ENCODE data around the gene NFASC. TPM values are rescaled to one million over a fixed set of nuclear protein-coding genes. Genes with fewer than 3 reads are reported as not detected.
A peak's percentile ranks its signal among the peaks of the same experiment; 100 is the strongest.

NFASC gene
- total and polyA plus RNA-seq, 9 of the 15 experiments (the other 6 are each of a cell fraction or from before 2014, with no cell fraction given), result 0.03 to 0.16 (median 0.06) TPM; not detected in 6

DNA sequence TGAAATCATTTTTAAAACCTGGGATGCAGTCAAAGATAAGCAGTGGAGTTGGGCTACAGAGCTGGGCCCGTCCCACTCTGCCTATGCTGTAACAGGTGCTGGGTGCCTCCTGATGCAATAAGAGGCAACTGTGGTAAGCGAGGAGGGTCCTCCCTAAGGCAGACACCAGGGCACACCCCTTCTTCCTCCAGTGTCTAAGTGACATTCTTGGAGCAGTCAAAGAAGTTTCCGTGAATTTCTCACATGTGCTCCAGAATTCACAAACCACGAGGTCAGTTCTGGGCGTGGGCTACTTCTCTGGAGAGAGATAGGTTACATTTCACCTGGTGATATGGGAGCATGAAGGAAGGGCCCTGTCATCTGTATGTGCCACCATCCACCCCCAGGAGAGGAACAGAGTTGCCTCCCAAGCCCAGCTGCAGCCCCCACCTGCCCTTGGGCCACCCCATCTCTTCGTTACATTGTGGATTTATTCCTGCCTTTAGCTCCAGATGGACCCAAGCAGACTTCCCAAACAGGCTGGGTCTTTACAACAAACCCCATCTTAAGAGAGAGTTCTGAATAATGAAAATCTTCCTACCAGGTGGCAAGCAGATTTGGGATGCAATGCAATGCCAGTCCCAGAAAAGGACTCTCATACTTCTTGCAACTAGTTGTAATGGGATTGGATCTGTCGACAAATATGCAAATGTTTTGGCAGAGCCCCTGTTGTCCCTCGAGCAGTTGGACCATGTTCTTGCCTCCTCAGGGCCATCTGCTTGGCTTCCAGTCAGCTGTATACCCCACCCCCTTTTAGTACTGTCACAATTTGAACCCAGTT, 89.9 kb downstream of the NFASC start (continued):
- TF ChIP-seq MTF1 (CRISPR knock-in tag; IDR thresholded peaks at IDR 0.05; ENCODE audit: borderline replicate concordance) (no peak), PPARD (CRISPR knock-in tag; IDR thresholded peaks at IDR 0.05) (no peak), ZNF668 (CRISPR knock-in tag; IDR thresholded peaks at IDR 0.05) (no peak), DPF2 (IDR thresholded peaks at IDR 0.05) (no peak)

- Histone ChIP-seq H3K4me1 (replicated peaks in 1 of 2; ENCODE audit: control insufficient read depth in 2 of 2, insufficient read depth in 2 of 2, low read length in 2 of 2) (peaks cover 0 to 11% of the 10 kb centered on the region in 2 experiments; a peak in 3 of 5 replicates), H3K4me3 (no peak overlapping the region), H3K36me3 (ENCODE audit: control insufficient read depth, insufficient read depth, low read length) (no peaks in the 10 kb centered on the region), H3K27ac (ENCODE audit: extremely low read depth, low read depth, low read length) (no peak overlapping the region), H3K9ac (ENCODE audit: insufficient read depth in 1 of 2, low read depth in 2 of 2, low read length in 2 of 2) (no peak overlapping the region), H3K79me2 (ENCODE audit: control insufficient read depth, insufficient read depth, low read length) (no peaks in the 10 kb centered on the region), H2AFZ (ENCODE audit: low read depth, low read length) (no peak overlapping the region), H3K27me3 (ENCODE audit: control insufficient read depth in 2 of 2, insufficient read depth in 2 of 2, low read length in 2 of 2) (peaks cover 24 to 52% of the 10 kb centered on the region in 2 experiments), H3K9me3 (replicated peaks; ENCODE audit: control insufficient read depth, insufficient read depth, low read depth, low read length) (no peaks in the 10 kb centered on the region), H3K4me2 (ENCODE audit: insufficient read depth, low read length) (no peak overlapping the region), H4K20me1 (replicated peaks; ENCODE audit: control insufficient read depth, insufficient read depth, low read length) (no peaks in the 10 kb centered on the region), H3K9me1 (ENCODE audit: control insufficient read depth, insufficient read depth, low read length) (no peaks in the 10 kb centered on the region)
- ATAC-seq (peak; percentile 11; the same call in 1 of the 3 replicates), FAIRE-seq (no peak), DNase-seq (ENCODE audit: extremely low read depth in 1 of 4, low spot score in 3 of 4) (no peak)
- intact Hi-C loops (cut with micrococcal nuclease), result loop anchor here (5.0 kb wide), 2 partner anchors 135 to 155 kb away; no protein-coding TSS in a partner anchor
- POLR2A ChIA-PET, result interaction anchor here (0.7 to 1.3 kb wide), 3 partner anchors 13 to 101 kb away, joined by 3 read pairs; no protein-coding TSS in a partner anchor
- CTCF ChIA-PET (ENCODE audit: low intra/inter-chr PET ratio), result no interaction called here
- WGBS (ENCODE audit: insufficient coverage, low coverage, missing lambda C conversion rate), result 5% methylated on average over 8 of the region's 8 CpGs
- BruUV-seq (replicated peaks), result no TSS peak
- in situ Hi-C loops (cut with MboI), result no loop called here
- TF ChIP-seq ZKSCAN1 (IDR thresholded peaks at IDR 0.05; ENCODE audit: low read depth, low read length) (no peak), SMAD4 (CRISPR knock-in tag; conservative IDR thresholded peaks at IDR 0.05) (no peak), RAD21 (CRISPR knock-in tag; conservative IDR thresholded peaks at IDR 0.05 in 1 of 2, IDR thresholded peaks at IDR 0.05 in 1 of 2) (peak; percentile 61 to 67), ETV1 (tag; conservative IDR thresholded peaks at IDR 0.05; ENCODE audit: low read depth) (no peak), CTCF (IDR thresholded peaks at IDR 0.05 in 2 of 3, conservative IDR thresholded peaks at IDR 0.05 in 1 of 3; ENCODE audit: insufficient read depth in 2 of 3, low read depth in 1 of 3, low read length in 3 of 3) (peak in 2 of 3 experiments; percentile 42 to 58; a peak in 4 of 6 replicates), CBFA2T2 (conservative IDR thresholded peaks at IDR 0.05) (no peak), SMAD1 (IDR thresholded peaks at IDR 0.05; ENCODE audit: low read depth, low read length, partially characterized antibody) (no peak), ZNF175 (CRISPR knock-in tag; IDR thresholded peaks at IDR 0.05; ENCODE audit: low read depth) (peak; percentile 54; the same call in 1 of the 2 replicates)
Observed at GRCh38 chr1:204961765-204962419, 91.2 kb downstream of the NFASC start.

Measured in K562 (cell line).